Left lung (tissue), 10 donors: ENCODE measurements around the gene TENM4. TPM values are rescaled to one million over a fixed set of nuclear protein-coding genes. Genes with fewer than 3 reads are reported as not detected.
"Not testable (repeated sequence)": the region's sequence is repeated elsewhere in the genome, so short reads cannot be mapped to it uniquely, and the experiment has no call there.

Source experiments
- ATAC-seq: fragments of 200-7000 bp; cut with Tn5 transposase; one replicate; pipeline ENCODE4 v1.9.1; 2020; ENCODE audit warnings: moderate library complexity
- DNase-seq, 4 donors: peaks; one replicate each; pipeline ENCODE4 v3.0.0-alpha.2; 2013 to 2020
- H3K27ac ChIP-seq, 2 donors: fragments of 200-600 bp; sonication (generic) in 1 of 2; one replicate each; pipeline versions ENCODE4 v1.5.0 to v1.8.0; 2020 to 2021
- H3K27me3 ChIP-seq, 2 donors: fragments of 200-600 bp; sonication (generic) in 1 of 2; one replicate each; pipeline versions ENCODE4 v1.5.0 to v1.8.0; 2020 to 2021
- H3K36me3 ChIP-seq, 2 donors: fragments of 200-600 bp; sonication (generic) in 1 of 2; one replicate each; pipeline versions ENCODE4 v1.5.0 to v1.8.0; 2020 to 2021
- H3K4me1 ChIP-seq, 2 donors: fragments of 200-600 bp; one replicate each; pipeline ENCODE4 v1.8.0; 2021
- H3K4me3 ChIP-seq, 2 donors: fragments of 200-600 bp; sonication (generic) in 1 of 2; one replicate each; pipeline versions ENCODE4 v1.5.0 to v1.8.0; 2020 to 2021; ENCODE audit warnings: mild to moderate bottlenecking in 1 of 2
- H3K9me3 ChIP-seq, 2 donors: fragments of 200-600 bp; sonication (generic) in 1 of 2; one replicate each; pipeline versions ENCODE4 v1.5.0 to v1.8.0; 2020 to 2021
- CTCF ChIP-seq, 2 donors: fragments of 200-600 bp; sonication (generic) in 1 of 2; IDR thresholded peaks; one replicate each; pipeline versions ENCODE4 v1.5.0 to v1.8.0; 2021; ENCODE audit warnings: antibody characterized with exemption in 2 of 2
- intact Hi-C, 2 donors: fragments of 100-400 bp; cut with DNase I; formaldehyde crosslinking; loops; one replicate each; pipeline versions ENCODE4 v1.11.2 to v1.14.2; 2022
- polyA plus RNA-seq, 6 donors: library from polyadenylated mRNA; unstranded; fragments of 120-200 nt; gene quantifications; one replicate each; pipeline ENCODE4 v1.2.1, GENCODE V29; 2013; ENCODE audit not compliant: insufficient read length in 6 of 6
- total RNA-seq, 2 donors: library from RNA; stranded (reverse); fragmentation: NEBNext Ultra II Directional; extraction: Animal tissue kit (Norgen Biotek cat#: 25700); gene quantifications; one replicate each; pipeline ENCODE4 v1.2.1, GENCODE V29; 2021
- donor health status: DM: no; HTN: yes; CAD: no.
- donor health status: DM: no; HTN: no; CAD: no.

TENM4 gene
- total and polyA plus RNA-seq, 8 donors, result 3.4 to 7.1 (median 5.2) TPM

GRCh38 chr11:78985663-78986062, 455.2 kb downstream of the TENM4 start:
- no peaks in the 10 kb centered on the region for H3K4me1 ChIP-seq
- no peak for TF ChIP-seq CTCF (IDR thresholded peaks at IDR 0.05)
- no peaks in the 10 kb centered on the region for H3K9me3 ChIP-seq
- intact Hi-C loops, result no loop called here
- no peaks in the 10 kb centered on the region for H3K27me3 ChIP-seq
- H3K36me3 ChIP-seq, result no peaks in the 10 kb centered on the region
- H3K27ac ChIP-seq, result no peak overlapping the region
- H3K4me3 ChIP-seq, result no peak overlapping the region
- DNase-seq (no peak), ATAC-seq (no peak)

- no peak overlapping the region for H3K27ac ChIP-seq
- no peak for ATAC-seq
- no peak for TF ChIP-seq CTCF (IDR thresholded peaks at IDR 0.05)
These were observed 458.4 kb downstream of the TENM4 start for GRCh38 chr11:78982473-78982872.

GRCh38 chr11:78981153-78981552, 459.7 kb downstream of the TENM4 start:
- Histone ChIP-seq H3K27ac (no peak overlapping the region), H3K27me3 (no peaks in the 10 kb centered on the region), H3K4me3 (no peak overlapping the region), H3K36me3 (no peaks in the 10 kb centered on the region), H3K4me1 (no peaks in the 10 kb centered on the region), H3K9me3 (peaks cover 0 to 5% of the 10 kb centered on the region in 2 donors)
- ATAC-seq, result no peak
- no peak for DNase-seq
- TF ChIP-seq CTCF (IDR thresholded peaks at IDR 0.05), result no peak
- intact Hi-C loops, result no loop called here

More at GRCh38 chr11:78982473-78982872, 458.4 kb downstream of the TENM4 start:
- Histone ChIP-seq H3K4me3 (no peak overlapping the region), H3K36me3 (no peaks in the 10 kb centered on the region), H3K9me3 (peaks cover 0 to 5% of the 10 kb centered on the region in 2 donors), H3K4me1 (no peaks in the 10 kb centered on the region), H3K27me3 (no peaks in the 10 kb centered on the region)
- no peak for DNase-seq
- intact Hi-C loops, result no loop called here

GRCh38 chr11:78978831-78979230, 462.0 kb downstream of the TENM4 start:
- no peaks in the 10 kb centered on the region for H3K27me3 ChIP-seq
- no peaks in the 10 kb centered on the region for H3K36me3 ChIP-seq
- DNase-seq, result no peak
- ATAC-seq, result no peak
- peaks cover 0 to 5% of the 10 kb centered on the region in 2 donors for H3K9me3 ChIP-seq
- H3K27ac ChIP-seq, result no peak overlapping the region
- no peak overlapping the region for H3K4me3 ChIP-seq
- TF ChIP-seq CTCF (IDR thresholded peaks at IDR 0.05), result no peak
- intact Hi-C loops, result no loop called here
- no peaks in the 10 kb centered on the region for H3K4me1 ChIP-seq

GRCh38 chr11:78977848-78978247, 463.0 kb downstream of the TENM4 start:
- H3K27ac ChIP-seq, ATAC-seq, H3K9me3 ChIP-seq, H3K4me1 ChIP-seq, DNase-seq, H3K36me3 ChIP-seq, H3K27me3 ChIP-seq, intact Hi-C loops, H3K4me3 ChIP-seq: not testable (repeated sequence)

GRCh38 chr11:78977009-78977408, 463.8 kb downstream of the TENM4 start:
- intact Hi-C loops, result no loop called here
- no peak for TF ChIP-seq CTCF (IDR thresholded peaks at IDR 0.05)

More at GRCh38 chr11:78977009-78977408, 463.8 kb downstream of the TENM4 start:
- no peak overlapping the region for H3K27ac ChIP-seq
- no peak for ATAC-seq
- H3K9me3 ChIP-seq, result peaks cover 0 to 5% of the 10 kb centered on the region in 2 donors
- no peaks in the 10 kb centered on the region for H3K27me3 ChIP-seq
- no peaks in the 10 kb centered on the region for H3K36me3 ChIP-seq
- no peaks in the 10 kb centered on the region for H3K4me1 ChIP-seq
- DNase-seq, result no peak
- H3K4me3 ChIP-seq, result no peak overlapping the region
